ENCODE data around the gene FOXL1.
"Not testable (repeated sequence)": the region's sequence is repeated elsewhere in the genome, so short reads cannot be mapped to it uniquely, and the experiment has no call there.

FOXL1 gene

DNA sequence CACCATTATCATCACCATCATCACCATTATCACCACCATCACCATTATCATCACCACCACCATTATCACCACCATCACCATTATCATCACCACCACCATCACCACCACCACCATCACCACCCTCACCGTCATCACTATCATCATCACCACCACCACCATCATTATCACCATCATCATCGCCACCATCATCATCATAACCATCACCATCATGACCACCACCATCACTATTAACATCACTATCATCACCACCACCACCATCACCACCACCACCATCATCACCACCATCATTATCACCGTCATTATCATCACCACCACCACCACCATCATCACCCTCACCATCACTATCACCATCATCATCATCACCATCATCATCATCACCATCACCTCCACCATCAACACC is 9.1 kb downstream of the FOXL1 start:
- no peaks in the 10 kb centered on the region for H4K20me1 ChIP-seq (ENCODE audit: low read depth, low read length)
- TF ChIP-seq EZH2phosphoT487 (conservative IDR thresholded peaks at IDR 0.05; ENCODE audit: low read length) (no peak), CTCF (IDR thresholded peaks at IDR 0.05; ENCODE audit: insufficient read depth, low read length, poor library complexity, severe bottlenecking) (no peak)

DNA sequence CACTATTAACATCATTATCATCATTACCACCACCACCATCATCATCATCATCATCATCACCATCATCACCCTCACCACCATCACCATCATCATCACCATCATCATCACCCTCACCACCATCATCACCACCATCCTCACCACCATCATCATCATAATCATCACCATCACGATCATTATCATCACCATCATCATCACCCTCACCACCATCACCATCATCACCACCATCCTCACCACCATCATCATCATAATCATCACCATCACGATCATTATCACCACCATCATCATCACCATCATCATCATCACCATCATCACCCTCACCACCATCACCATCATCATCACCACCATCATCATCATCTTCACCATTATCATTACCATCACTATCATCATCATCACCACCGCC is 9.6 kb downstream of the FOXL1 start:
- not testable (repeated sequence) for H3K9me3 ChIP-seq (ENCODE audit: insufficient read depth, low read length); H3K4me2 ChIP-seq (ENCODE audit: low read depth, low read length, poor library complexity, severe bottlenecking); H3K4me3 ChIP-seq (ENCODE audit: insufficient read depth, low read length, poor library complexity, severe bottlenecking); H4K20me1 ChIP-seq (ENCODE audit: low read depth, low read length); H3K9ac ChIP-seq (ENCODE audit: low read length); H3K79me2 ChIP-seq (ENCODE audit: insufficient read depth, low read length); H3K36me3 ChIP-seq (ENCODE audit: low read length); H3K27ac ChIP-seq (ENCODE audit: low read depth, low read length); H3F3A ChIP-seq (ENCODE audit: insufficient read depth); H3K27me3 ChIP-seq (ENCODE audit: low read length); H3K9me2 ChIP-seq (replicated peaks; ENCODE audit: insufficient read depth, low read length); H2AFZ ChIP-seq (ENCODE audit: low read depth, low read length, severe bottlenecking)

More for the DNA sequence above, 9.1 kb downstream of the FOXL1 start:
- H3K4me2 ChIP-seq (ENCODE audit: low read depth, low read length, poor library complexity, severe bottlenecking), result no peak overlapping the region
- H3K36me3 ChIP-seq (ENCODE audit: low read length), result no peaks in the 10 kb centered on the region
- H3K4me3 ChIP-seq (ENCODE audit: insufficient read depth, low read length, poor library complexity, severe bottlenecking), result no peak overlapping the region
- no peak overlapping the region for H2AFZ ChIP-seq (ENCODE audit: low read depth, low read length, severe bottlenecking)
- H3K27me3 ChIP-seq (ENCODE audit: low read length), result no peaks in the 10 kb centered on the region
- H3K9me3 ChIP-seq (ENCODE audit: insufficient read depth, low read length), result no peaks in the 10 kb centered on the region
- no peak overlapping the region for H3K9ac ChIP-seq (ENCODE audit: low read length)
- no peaks in the 10 kb centered on the region for H3F3A ChIP-seq (ENCODE audit: insufficient read depth)
- no peak overlapping the region for H3K27ac ChIP-seq (ENCODE audit: low read depth, low read length)
- no peaks in the 10 kb centered on the region for H3K79me2 ChIP-seq (ENCODE audit: insufficient read depth, low read length)
- no peaks in the 10 kb centered on the region for H3K9me2 ChIP-seq (replicated peaks; ENCODE audit: insufficient read depth, low read length)

DNA sequence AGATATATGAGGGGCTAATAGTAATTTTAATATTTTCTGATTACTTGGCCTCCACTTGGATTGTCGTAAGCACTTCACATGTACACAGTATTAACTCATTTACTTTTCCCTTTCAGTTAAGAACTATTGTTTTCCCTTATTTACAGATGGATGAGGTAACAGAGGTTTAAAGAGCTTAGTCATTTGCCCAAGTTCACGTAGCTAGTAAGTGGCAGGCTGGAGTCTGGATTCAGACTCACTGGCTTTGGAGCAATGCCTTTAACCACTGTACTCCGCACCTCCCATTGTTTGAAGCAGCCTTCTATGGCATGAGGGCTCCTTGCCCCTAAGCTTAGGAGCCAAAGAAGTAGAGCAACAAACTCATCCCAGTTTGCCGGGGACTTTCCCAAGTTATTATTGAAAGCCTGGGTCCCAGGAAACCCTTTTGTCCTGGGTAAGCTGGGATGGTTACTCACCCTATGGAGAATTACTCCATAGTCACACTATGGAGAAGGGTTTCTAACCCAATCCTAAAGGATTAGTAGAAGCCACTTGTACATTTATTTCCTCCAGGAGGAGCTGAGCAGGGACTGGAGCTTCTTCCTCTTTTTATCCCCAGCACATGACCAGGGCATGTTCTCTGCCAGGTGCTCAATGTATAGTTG is 12.3 kb downstream of the FOXL1 start:
- Histone ChIP-seq H3K9me3 (ENCODE audit: insufficient read depth, low read length) (no peaks in the 10 kb centered on the region), H3K9ac (ENCODE audit: low read length) (no peak overlapping the region), H3K79me2 (ENCODE audit: insufficient read depth, low read length) (no peaks in the 10 kb centered on the region), H3K36me3 (ENCODE audit: low read length) (no peaks in the 10 kb centered on the region), H4K20me1 (ENCODE audit: low read depth, low read length) (no peaks in the 10 kb centered on the region), H3F3A (ENCODE audit: insufficient read depth) (no peaks in the 10 kb centered on the region), H2AFZ (ENCODE audit: low read depth, low read length, severe bottlenecking) (no peak overlapping the region), H3K27me3 (ENCODE audit: low read length) (no peaks in the 10 kb centered on the region), H3K4me3 (ENCODE audit: insufficient read depth, low read length, poor library complexity, severe bottlenecking) (no peak overlapping the region), H3K27ac (ENCODE audit: low read depth, low read length) (no peak overlapping the region), H3K9me2 (replicated peaks; ENCODE audit: insufficient read depth, low read length) (no peaks in the 10 kb centered on the region), H3K4me2 (ENCODE audit: low read depth, low read length, poor library complexity, severe bottlenecking) (no peak overlapping the region)
- no peak for TF ChIP-seq CTCF (IDR thresholded peaks at IDR 0.05; ENCODE audit: insufficient read depth, low read length, poor library complexity, severe bottlenecking)
- no peak for TF ChIP-seq EZH2phosphoT487 (conservative IDR thresholded peaks at IDR 0.05; ENCODE audit: low read length)

DNA sequence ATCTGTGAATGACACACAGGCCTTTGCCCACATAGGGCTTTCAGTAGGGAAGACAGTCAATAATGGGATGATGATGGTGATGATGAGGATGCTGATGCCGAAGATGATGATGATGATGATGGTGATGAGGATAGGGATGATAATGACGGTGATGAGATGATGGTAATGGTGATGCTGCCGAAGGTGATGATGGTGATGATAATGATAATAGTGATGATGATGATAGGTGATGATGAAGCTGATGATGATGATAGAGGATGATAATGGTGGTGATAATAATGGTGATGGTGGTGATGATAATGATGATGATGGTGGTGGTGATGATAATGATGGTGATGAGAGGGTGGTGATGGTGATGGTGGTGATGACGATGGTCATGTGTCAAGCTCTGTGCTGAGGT is 12.9 kb downstream of the FOXL1 start:
- Histone ChIP-seq H3K79me2 (ENCODE audit: insufficient read depth, low read length) (no peaks in the 10 kb centered on the region), H3K4me2 (ENCODE audit: low read depth, low read length, poor library complexity, severe bottlenecking) (no peak overlapping the region), H3K9ac (ENCODE audit: low read length) (no peak overlapping the region), H3K9me3 (ENCODE audit: insufficient read depth, low read length) (no peaks in the 10 kb centered on the region), H3K4me3 (ENCODE audit: insufficient read depth, low read length, poor library complexity, severe bottlenecking) (no peak overlapping the region), H4K20me1 (ENCODE audit: low read depth, low read length) (no peaks in the 10 kb centered on the region), H3K27ac (ENCODE audit: low read depth, low read length) (no peak overlapping the region), H3K36me3 (ENCODE audit: low read length) (no peaks in the 10 kb centered on the region), H2AFZ (ENCODE audit: low read depth, low read length, severe bottlenecking) (no peak overlapping the region), H3F3A (ENCODE audit: insufficient read depth) (no peaks in the 10 kb centered on the region), H3K9me2 (replicated peaks; ENCODE audit: insufficient read depth, low read length) (no peaks in the 10 kb centered on the region), H3K27me3 (ENCODE audit: low read length) (no peaks in the 10 kb centered on the region)
- TF ChIP-seq CTCF (IDR thresholded peaks at IDR 0.05; ENCODE audit: insufficient read depth, low read length, poor library complexity, severe bottlenecking) (no peak), EZH2phosphoT487 (conservative IDR thresholded peaks at IDR 0.05; ENCODE audit: low read length) (no peak)
